HEK293 (cell line): Measurements from ENCODE around the gene ZDHHC1.

Experiments
- CTCF ChIP-seq: fragments of 450-650 bp; formaldehyde crosslinking; IDR thresholded peaks from 2 replicates; pipeline ENCODE4 v1.5.1; 2016; ENCODE audit warnings: missing biosample characterization, missing genetic modification characterization
- PBX3 ChIP-seq: sonication (generic); formaldehyde crosslinking; IDR thresholded peaks from 2 replicates; pipeline ENCODE4 v1.8.1; 2022; ENCODE audit warnings: mild to moderate bottlenecking, moderate library complexity, missing genetic modification reagents
- PRDM1 ChIP-seq: fragments of 450-650 bp; formaldehyde crosslinking; IDR thresholded peaks from 2 replicates; pipeline ENCODE4; 2016; ENCODE audit warnings: missing biosample characterization, missing genetic modification characterization
- REST ChIP-seq: fragments of 450-650 bp; formaldehyde crosslinking; IDR thresholded peaks from 2 replicates; pipeline ENCODE4 v1.5.1; 2016; ENCODE audit warnings: missing biosample characterization, missing genetic modification characterization
- TRIM28 ChIP-seq: IDR thresholded peaks from 2 replicates; pipeline ENCODE4 v1.6.1; 2011; ENCODE audit warnings: low read length, control low read depth, borderline replicate concordance
- ZBTB8A ChIP-seq: fragments of 450-650 bp; formaldehyde crosslinking; IDR thresholded peaks from 2 replicates; pipeline ENCODE4 v1.5.1; 2016; ENCODE audit warnings: missing biosample characterization, missing genetic modification characterization
- ZNF121 ChIP-seq: fragments of 450-650 bp; formaldehyde crosslinking; IDR thresholded peaks from 2 replicates; pipeline ENCODE4 v1.5.1; 2016; ENCODE audit warnings: missing biosample characterization, missing genetic modification characterization
- ZNF311 ChIP-seq: fragments of 450-650 bp; formaldehyde crosslinking; IDR thresholded peaks from 2 replicates; pipeline ENCODE4 v1.5.1; 2017; ENCODE audit warnings: missing biosample characterization, missing genetic modification characterization, borderline replicate concordance
- ZNF362 ChIP-seq: fragments of 450-650 bp; formaldehyde crosslinking; IDR thresholded peaks from 2 replicates; pipeline ENCODE4 v1.5.1; 2016; ENCODE audit warnings: missing biosample characterization, missing genetic modification characterization
- ZNF416 ChIP-seq: fragments of 450-650 bp; formaldehyde crosslinking; IDR thresholded peaks from 2 replicates; pipeline ENCODE4 v1.5.1; 2016; ENCODE audit warnings: missing biosample characterization, missing genetic modification characterization
- ZNF548 ChIP-seq: fragments of 450-650 bp; formaldehyde crosslinking; IDR thresholded peaks from 2 replicates; pipeline ENCODE4 v1.5.1; 2016; ENCODE audit warnings: missing biosample characterization, missing genetic modification characterization
- ZNF571 ChIP-seq: fragments of 450-650 bp; formaldehyde crosslinking; IDR thresholded peaks from 2 replicates; pipeline ENCODE4 v1.5.0; 2017; ENCODE audit warnings: missing biosample characterization, missing genetic modification characterization
- ZNF580 ChIP-seq: fragments of 450-650 bp; formaldehyde crosslinking; IDR thresholded peaks from 2 replicates; pipeline ENCODE4 v1.5.1; 2016; ENCODE audit warnings: missing biosample characterization, missing genetic modification characterization
- ZSCAN5A ChIP-seq: fragments of 450-650 bp; formaldehyde crosslinking; IDR thresholded peaks from 2 replicates; pipeline ENCODE4 v1.5.1; 2016; ENCODE audit warnings: missing biosample characterization, missing genetic modification characterization

GRCh38 chr16:67432506-67432890 lies 16.2 kb upstream of the ZDHHC1 start:
- TF ChIP-seq ZNF580 (tag by site-specific recombination) (no peak), ZNF416 (tag by site-specific recombination) (no peak), CTCF (tag by site-specific recombination) (no peak), TRIM28 (no peak), ZNF548 (tag by site-specific recombination) (no peak), ZNF571 (tag by site-specific recombination) (no peak), PRDM1 (tag by site-specific recombination) (no peak), ZBTB8A (tag by site-specific recombination) (no peak), PBX3 (CRISPR knock-in tag) (no peak), REST (tag by site-specific recombination) (no peak), ZNF362 (tag by site-specific recombination) (no peak), ZSCAN5A (tag by site-specific recombination) (no peak), ZNF121 (tag by site-specific recombination) (no peak), ZNF311 (tag by site-specific recombination) (no peak)
